Stomach (tissue), 9 donors: ENCODE data around the gene AIP. TPM values are rescaled to one million over a fixed set of nuclear protein-coding genes. Genes with fewer than 3 reads are reported as not detected.

Experiments
- DNase-seq, 2 donors: peaks; one replicate each; pipeline versions ENCODE4 v3.0.0 to v3.0.0-alpha.2; 2013 to 2019
- H3K27ac ChIP-seq, 5 donors: fragments of 200-600 bp in 4 of 5; sonication (generic) in 4 of 5; one replicate each; pipeline ENCODE4 v1.5.1; 2013 to 2019; ENCODE audit warnings: mild to moderate bottlenecking in 1 of 5, moderate library complexity in 1 of 5
- H3K27me3 ChIP-seq, 3 donors: fragments of 200-600 bp; sonication (generic); one replicate each; pipeline ENCODE4 v1.5.1; 2017 to 2019; ENCODE audit warnings: mixed run types in 1 of 3
- H3K36me3 ChIP-seq, 4 donors: fragments of 200-600 bp; sonication (generic); 1 replicate in 3 of 4; 2 replicates in 1 of 4; pipeline ENCODE4 v1.5.1; 2016 to 2019
- H3K4me1 ChIP-seq, 4 donors: fragments of 200-600 bp; sonication (generic); one replicate each; pipeline ENCODE4 v1.5.1; 2016 to 2019
- H3K4me3 ChIP-seq, 4 donors: fragments of 200-600 bp; sonication (generic) in 3 of 4; one replicate each; pipeline ENCODE4 v1.5.1; 2016 to 2019; ENCODE audit warnings: mild to moderate bottlenecking in 1 of 4
- H3K9me3 ChIP-seq, 4 donors: fragments of 200-600 bp; sonication (generic); one replicate each; pipeline ENCODE4 v1.5.1; 2016 to 2019
- CTCF ChIP-seq, 7 experiments: fragments of 450-650 bp in 4 of 7; fragments of 200-600 bp in 3 of 7; sonication (generic) in 3 of 7; IDR thresholded peaks; one replicate each; pipeline ENCODE4 v1.5.1; 2016 to 2019; ENCODE audit warnings: antibody characterized with exemption in 7 of 7, control low read depth in 2 of 7, mild to moderate bottlenecking in 1 of 7
- EP300 ChIP-seq: sonication (generic); formaldehyde crosslinking; IDR thresholded peaks from one replicate; pipeline ENCODE4 v1.6.1; 2017; ENCODE audit warnings: antibody characterized with exemption
- POLR2A ChIP-seq, 4 donors: fragments of 450-650 bp; IDR thresholded peaks; one replicate each; pipeline ENCODE4 v1.6.1; 2016; ENCODE audit warnings: antibody characterized with exemption in 4 of 4, control low read depth in 2 of 4, mild to moderate bottlenecking in 1 of 4, moderate library complexity in 1 of 4
- POLR2AphosphoS5 ChIP-seq, 3 donors: sonication (generic); formaldehyde crosslinking; IDR thresholded peaks; one replicate each; pipeline ENCODE4 v1.6.1; 2016; ENCODE audit warnings: antibody characterized with exemption in 3 of 3
- whole genome bisulfite sequencing, 5 donors: extraction: QIAGEN DNeasy Blood & Tissue Kit in 3 of 5; methylation state at CpG; one replicate each; pipeline versions ENCODE4 v1.1.5 to v1.1.7; 2013 to 2018; 5-methylcytosine and 5-hydroxymethylcytosine counted together
- intact Hi-C: fragments of 100-400 bp; cut with DNase I; formaldehyde crosslinking; loops from one replicate; pipeline ENCODE4 v1.15.1; 2023; ENCODE audit warnings: low total_unique reads
- polyA plus RNA-seq, 3 donors: library from polyadenylated mRNA; stranded (reverse); fragments of 200-250 nt; gene quantifications; one replicate each; pipeline ENCODE4 v1.2.3, GENCODE V29; 2013
- total RNA-seq, 5 donors: library from RNA; depleted of rRNA; stranded (reverse); fragments of >200 nt; gene quantifications; one replicate each; pipeline versions ENCODE4 v1.1.0 to v1.2.3, GENCODE V29; 2014 to 2016
- donor health status: healthy with polysubstance abuse.
- donor health status: Bipolar disorder and iron deficiency.
- donor health status: healthy.

AIP gene
- total and polyA plus RNA-seq, 8 donors = 36.4 to 140 (median 74.6) TPM

- Histone ChIP-seq H3K27me3 (peaks cover 0 to 22% (median 0%) of the 10 kb centered on the region in 3 donors), H3K36me3 (peaks cover 0 to 59% (median 41%) of the 10 kb centered on the region in 4 donors), H3K4me3 (no peak overlapping the region), H3K9me3 (no peaks in the 10 kb centered on the region), H3K4me1 (peaks cover 35 to 39% (median 37%) of the 10 kb centered on the region in 4 donors), H3K27ac (no peak overlapping the region)
- no peak for DNase-seq
- WGBS, 5 donors = 94 to 98% (median 98%) methylated on average over 15 to 18 of the region's 18 CpGs
- no peak for TF ChIP-seq EP300
- TF ChIP-seq CTCF (IDR thresholded peaks at IDR 0.05) = no peak
- no peak for TF ChIP-seq POLR2A (IDR thresholded peaks at IDR 0.05)
- no peak for TF ChIP-seq POLR2AphosphoS5 (IDR thresholded peaks at IDR 0.05)
- intact Hi-C loops = loop anchor here (10.0 kb wide), 1 partner anchor 67 kb away; the partner anchor contains the start of gene PTPRCAP
Observed at GRCh38 chr11:67501854-67502253, 19.0 kb downstream of the AIP start.

- no peaks in the 10 kb centered on the region for H3K9me3 ChIP-seq
- no peak overlapping the region for H3K27ac ChIP-seq
- intact Hi-C loops = loop anchor here (10.0 kb wide), 1 partner anchor 68 kb away; the partner anchor contains the start of gene PTPRCAP
- H3K4me3 ChIP-seq = no peak overlapping the region
- peaks cover 0 to 55% (median 36%) of the 10 kb centered on the region in 4 donors for H3K36me3 ChIP-seq
- H3K4me1 ChIP-seq = peaks cover 41 to 45% (median 43%) of the 10 kb centered on the region in 4 donors
- no peak for DNase-seq
- H3K27me3 ChIP-seq = peaks cover 0 to 22% (median 0%) of the 10 kb centered on the region in 3 donors
- TF ChIP-seq POLR2AphosphoS5 (IDR thresholded peaks at IDR 0.05) (no peak), CTCF (IDR thresholded peaks at IDR 0.05) (no peak), EP300 (no peak), POLR2A (IDR thresholded peaks at IDR 0.05) (no peak)
- 95 to 100% (median 97%) methylated on average over 2 to 18 of the region's 18 CpGs for WGBS, 5 donors
Observed at GRCh38 chr11:67502328-67502979, 19.6 kb downstream of the AIP start.

GRCh38 chr11:67503119-67504004, 20.5 kb downstream of the AIP start:
- peaks cover 0 to 22% (median 0%) of the 10 kb centered on the region in 3 donors for H3K27me3 ChIP-seq
- WGBS, 5 donors = 78 to 85% (median 85%) methylated on average over 16 to 19 of the region's 19 CpGs
- no peak for DNase-seq
- H3K4me3 ChIP-seq = peak overlapping the region; percentile 48 to 87 (median 70)
- H3K9me3 ChIP-seq = no peaks in the 10 kb centered on the region
- intact Hi-C loops = loop anchor here (10.0 kb wide), 1 partner anchor 69 kb away; the partner anchor contains the start of gene PTPRCAP
- H3K4me1 ChIP-seq = peaks cover 45 to 50% (median 47%) of the 10 kb centered on the region in 4 donors
- H3K36me3 ChIP-seq = peaks cover 0 to 46% (median 27%) of the 10 kb centered on the region in 4 donors
- peak overlapping the region in 2 of 5 donors; percentile 98 to 99 for H3K27ac ChIP-seq
- TF ChIP-seq POLR2A (IDR thresholded peaks at IDR 0.05) (no peak), POLR2AphosphoS5 (IDR thresholded peaks at IDR 0.05) (no peak), EP300 (no peak)

GRCh38 chr11:67504005-67504949, 21.5 kb downstream of the AIP start:
- H3K4me1 ChIP-seq = peaks cover 49 to 56% (median 54%) of the 10 kb centered on the region in 4 donors
- peak in 1 of 2 donors; percentile 74 for DNase-seq
- peaks cover 0 to 37% (median 22%) of the 10 kb centered on the region in 4 donors for H3K36me3 ChIP-seq
- H3K4me3 ChIP-seq = peak overlapping the region; percentile 48 to 87 (median 70)
- no peaks in the 10 kb centered on the region for H3K9me3 ChIP-seq
- WGBS, 5 donors = 2 to 9% (median 3%) methylated on average over 20 to 101 of the region's 101 CpGs
- no peak for TF ChIP-seq CTCF (IDR thresholded peaks at IDR 0.05)
- no peak for TF ChIP-seq POLR2A (IDR thresholded peaks at IDR 0.05)
- no peak for TF ChIP-seq POLR2AphosphoS5 (IDR thresholded peaks at IDR 0.05)
- no peak for TF ChIP-seq EP300
- H3K27ac ChIP-seq = peak overlapping the region; percentile 85 to 99 (median 98)
- intact Hi-C loops = loop anchor here (10.0 kb wide), 1 partner anchor 69 kb away; the partner anchor contains the start of gene PTPRCAP
- H3K27me3 ChIP-seq = peaks cover 0 to 22% (median 0%) of the 10 kb centered on the region in 3 donors
